H9 (cell line): ENCODE results near the gene CCDC175. TPM values are rescaled to one million over a fixed set of nuclear protein-coding genes. Genes with fewer than 3 reads are reported as not detected.

Source experiments
- DNase-seq: peaks from one replicate; pipeline ENCODE4 v3.0.0-alpha.2; 2017
- H2AFZ ChIP-seq: one replicate; pipeline ENCODE4 v1.6.1; 2013; ENCODE audit warnings: mild to moderate bottlenecking, low read length, control low read depth, moderate library complexity
- H2AK5ac ChIP-seq: 2 replicates; pipeline ENCODE4 v1.6.1; 2013; ENCODE audit warnings: low read length, control low read depth, mixed read lengths; ENCODE audit not compliant: insufficient read length
- H2BK120ac ChIP-seq: one replicate; pipeline ENCODE4 v1.6.1; 2013; ENCODE audit warnings: low read depth, mild to moderate bottlenecking, low read length, control low read depth, inconsistent platforms; ENCODE audit not compliant: poor library complexity, severe bottlenecking
- H2BK12ac ChIP-seq: 2 replicates; pipeline ENCODE4 v1.6.1; 2013; ENCODE audit warnings: low read length, control low read depth, mixed read lengths, low read depth; ENCODE audit not compliant: insufficient read length
- H2BK15ac ChIP-seq: 2 replicates; pipeline ENCODE4 v1.6.1; 2013; ENCODE audit warnings: low read depth, low read length, control low read depth
- H2BK20ac ChIP-seq: one replicate; pipeline ENCODE4 v1.6.1; 2013; ENCODE audit warnings: low read depth, mild to moderate bottlenecking, low read length, control low read depth, inconsistent platforms; ENCODE audit not compliant: poor library complexity, severe bottlenecking
- H2BK5ac ChIP-seq: 2 replicates; pipeline ENCODE4 v1.6.1; 2013; ENCODE audit warnings: low read length, control low read depth, mixed read lengths; ENCODE audit not compliant: insufficient read length
- H3K14ac ChIP-seq: 2 replicates; pipeline ENCODE4 v1.6.1; 2013; ENCODE audit warnings: low read length, control low read depth; ENCODE audit not compliant: insufficient read depth
- H3K18ac ChIP-seq: 2 replicates; pipeline ENCODE4 v1.6.1; 2013; ENCODE audit warnings: low read depth, mild to moderate bottlenecking, mixed read lengths, low read length, control low read depth; ENCODE audit not compliant: insufficient read length
- H3K23ac ChIP-seq: 2 replicates; pipeline ENCODE4 v1.6.1; 2013; ENCODE audit warnings: low read length, control low read depth, mixed read lengths, low read depth; ENCODE audit not compliant: insufficient read length
- H3K23me2 ChIP-seq: 2 replicates; pipeline ENCODE4 v1.6.1; 2013; ENCODE audit warnings: low read depth, mild to moderate bottlenecking, mixed read lengths, low read length, control low read depth; ENCODE audit not compliant: insufficient read length, poor library complexity, severe bottlenecking
- H3K27ac ChIP-seq: 2 replicates; pipeline ENCODE4 v1.5.1; 2013; ENCODE audit warnings: low read length, control low read depth, mixed read lengths, low read depth; ENCODE audit not compliant: insufficient read length
- H3K27me3 ChIP-seq: 2 replicates; pipeline ENCODE4 v1.6.1; 2013; ENCODE audit warnings: low read length, control low read depth, inconsistent platforms; ENCODE audit not compliant: insufficient read depth
- H3K4ac ChIP-seq: 2 replicates; pipeline ENCODE4 v1.6.1; 2013; ENCODE audit warnings: low read depth, mild to moderate bottlenecking, control low read depth, inconsistent platforms, low read length, moderate library complexity
- H3K4me1 ChIP-seq: 2 replicates; pipeline ENCODE4 v1.6.1; 2013; ENCODE audit warnings: low read length, control low read depth, inconsistent platforms; ENCODE audit not compliant: insufficient read depth
- H3K4me2 ChIP-seq: 2 replicates; pipeline ENCODE4 v1.6.1; 2013; ENCODE audit warnings: low read length, control low read depth, mixed read lengths; ENCODE audit not compliant: insufficient read length, insufficient read depth
- H3K56ac ChIP-seq: 2 replicates; pipeline ENCODE4 v1.6.1; 2013; ENCODE audit warnings: low read depth, mild to moderate bottlenecking, mixed read lengths, low read length, control low read depth; ENCODE audit not compliant: insufficient read length
- H3K79me1 ChIP-seq: 2 replicates; pipeline ENCODE4 v1.6.1; 2013; ENCODE audit warnings: low read depth, mild to moderate bottlenecking, moderate library complexity, low read length, control low read depth, inconsistent platforms; ENCODE audit not compliant: insufficient read depth, poor library complexity, severe bottlenecking
- H3K79me2 ChIP-seq: 2 replicates; pipeline ENCODE4 v1.6.1; 2013; ENCODE audit warnings: low read length, control low read depth, inconsistent platforms; ENCODE audit not compliant: insufficient read depth
- H3K9ac ChIP-seq: 2 replicates; pipeline ENCODE4 v1.6.1; 2013; ENCODE audit warnings: low read length, control low read depth, mixed read lengths; ENCODE audit not compliant: insufficient read length; ENCODE audit errors: extremely low read depth
- H3K9me3 ChIP-seq: one replicate; pipeline ENCODE4 v1.6.1; 2013; ENCODE audit warnings: low read depth, low read length, inconsistent platforms; ENCODE audit not compliant: control insufficient read depth
- H3T11ph ChIP-seq: one replicate; pipeline ENCODE4 v1.6.1; 2013; ENCODE audit warnings: mild to moderate bottlenecking, low read length, control low read depth, inconsistent platforms
- H4K20me1 ChIP-seq: one replicate; pipeline ENCODE4 v1.6.1; 2013; ENCODE audit not compliant: control insufficient read depth, insufficient read length, insufficient read depth
- H4K5ac ChIP-seq: 2 replicates; pipeline ENCODE4 v1.6.1; 2013; ENCODE audit warnings: low read depth, mild to moderate bottlenecking, mixed read lengths, low read length, control low read depth; ENCODE audit not compliant: insufficient read length
- H4K8ac ChIP-seq: replicated peaks from 2 replicates; pipeline ENCODE4 v1.6.1; 2013; ENCODE audit warnings: low read length, control low read depth, mixed read lengths, low read depth; ENCODE audit not compliant: insufficient read length
- H4K91ac ChIP-seq: 2 replicates; pipeline ENCODE4 v1.6.1; 2013; ENCODE audit warnings: low read depth, mild to moderate bottlenecking, moderate library complexity, mixed read lengths, low read length, control low read depth; ENCODE audit not compliant: insufficient read length
- H3K27ac Mint-ChIP-seq, 3 experiments: 2 replicates in 2 of 3; 3 replicates in 1 of 3; pipeline ENCODE4 v1.8.0; 2020 to 2021; ENCODE audit warnings: mixed read lengths in 3 of 3, mild to moderate bottlenecking in 1 of 3, moderate library complexity in 1 of 3
- H3K27me3 Mint-ChIP-seq: 2 replicates; pipeline ENCODE4 v1.8.0; 2021; ENCODE audit warnings: low read depth, mild to moderate bottlenecking, moderate library complexity, mixed read lengths
- H3K36me3 Mint-ChIP-seq, 3 experiments: 2 replicates in 2 of 3; 3 replicates in 1 of 3; pipeline ENCODE4 v1.8.0; 2020 to 2021; ENCODE audit warnings: low read depth in 3 of 3, mixed read lengths in 3 of 3; ENCODE audit not compliant: insufficient read depth in 1 of 3
- H3K4me1 Mint-ChIP-seq, 2 experiments: 2 replicates each; pipeline ENCODE4 v1.8.0; 2020; ENCODE audit warnings: mixed read lengths in 2 of 2
- H3K4me3 Mint-ChIP-seq, 2 experiments: 2 replicates in 1 of 2; 3 replicates in 1 of 2; pipeline ENCODE4 v1.8.0; 2020 to 2021; ENCODE audit warnings: mild to moderate bottlenecking in 2 of 2, mixed read lengths in 2 of 2, moderate library complexity in 1 of 2
- H3K9me3 Mint-ChIP-seq, 2 experiments: 2 replicates in 1 of 2; 3 replicates in 1 of 2; pipeline ENCODE4 v1.8.0; 2020; ENCODE audit warnings: mild to moderate bottlenecking in 2 of 2, mixed read lengths in 2 of 2, moderate library complexity in 1 of 2
- CTCF ChIP-seq: fragments of 200-600 bp; sonication (generic); conservative IDR thresholded peaks from 3 replicates; pipeline ENCODE4 v1.8.0; 2021; ENCODE audit warnings: antibody characterized with exemption, mild to moderate bottlenecking
- WGBS: extraction: QIAGEN DNeasy Blood & Tissue Kit; methylation state at CpG from one replicate; pipeline ENCODE4 v1.1.7; 2013; ENCODE audit warnings: missing lambda C conversion rate, low lambda C conversion rate, mixed read lengths; ENCODE audit not compliant: insufficient read length; ENCODE audit errors: extremely low coverage; 5-methylcytosine and 5-hydroxymethylcytosine counted together
- total RNA-seq: library from RNA; stranded (reverse); gene quantifications from 2 replicates; pipeline ENCODE4 v1.2.1, GENCODE V29; 2021

CCDC175 gene
- total RNA-seq, 1 experiment from 2014 or later, result 0.09 TPM

GRCh38 chr14:59492384-59492783, 84.2 kb downstream of the CCDC175 start:
- H3K23me2 ChIP-seq, result no peaks in the 10 kb centered on the region
- H2BK120ac ChIP-seq, result no peak overlapping the region
- H3K4ac ChIP-seq, result no peak overlapping the region
- H3K56ac ChIP-seq, result no peak overlapping the region
- no peak overlapping the region for H3K9ac ChIP-seq
- H2AK5ac ChIP-seq, result no peak overlapping the region
- no peak for TF ChIP-seq CTCF
- H3K79me2 ChIP-seq, result no peaks in the 10 kb centered on the region
- H3K14ac ChIP-seq, result no peak overlapping the region
- no peak overlapping the region for H2BK5ac ChIP-seq
- no peak overlapping the region for H4K91ac ChIP-seq
- Mint-ChIP-seq H3K27ac (no peak overlapping the region), H3K4me3 (no peak overlapping the region), H3K9me3 (no peaks in the 10 kb centered on the region), H3K36me3 (peaks cover 40 to 80% (median 79%) of the 10 kb centered on the region in 3 experiments), H3K4me1 (no peaks in the 10 kb centered on the region), H3K27me3 (no peaks in the 10 kb centered on the region)
- H3T11ph ChIP-seq, result no peak overlapping the region
- WGBS, result no CpG with 5 or more reads among the region's 1 CpG
- H3K23ac ChIP-seq, result no peak overlapping the region
- H4K8ac ChIP-seq, result no peak overlapping the region
- H2BK12ac ChIP-seq, result no peak overlapping the region
- no peak for DNase-seq
- H3K4me2 ChIP-seq, result no peak overlapping the region
- H3K9me3 ChIP-seq, result no peaks in the 10 kb centered on the region
- no peak overlapping the region for H2AFZ ChIP-seq
- H3K27me3 ChIP-seq, result no peaks in the 10 kb centered on the region
- no peak overlapping the region for H3K27ac ChIP-seq
- H4K20me1 ChIP-seq, result no peaks in the 10 kb centered on the region
- H3K18ac ChIP-seq, result no peak overlapping the region
- no peak overlapping the region for H2BK15ac ChIP-seq
- no peak overlapping the region for H4K5ac ChIP-seq
- H3K4me1 ChIP-seq, result no peaks in the 10 kb centered on the region
- peaks cover 3% of the 10 kb centered on the region for H3K79me1 ChIP-seq
- no peak overlapping the region for H2BK20ac ChIP-seq
